A549 (cell line): ENCODE measurements around the gene HOXC12. TPM values are rescaled to one million over a fixed set of nuclear protein-coding genes. Genes with fewer than 3 reads are reported as not detected.

Experiments
- ATAC-seq, 2 experiments: fragments of 200-7000 bp in 1 of 2; fragments of >200 bp in 1 of 2; cut with Nextera tagmentation in 1 of 2; cut with Tn5 transposase in 1 of 2; 3 replicates each; pipeline versions ENCODE4 v1.8.0 to v1.9.1; 2018 to 2020; ENCODE audit warnings: mild to moderate bottlenecking in 1 of 2, moderate library complexity in 1 of 2
- CTCF ChIA-PET: fragments of 300-600 bp; sonication (Branson Sonifier 250); formaldehyde crosslinking; extraction: SDS; loops from one replicate; lab custom pipeline; 2021; ENCODE audit warnings: antibody characterized with exemption, inconsistent platforms; lab: Yijun Ruan, JAX
- POLR2A ChIA-PET: fragments of 350-600 bp; formaldehyde crosslinking; extraction: SDS; loops from one replicate; lab custom pipeline; 2021; ENCODE audit warnings: antibody characterized with exemption, inconsistent platforms; lab: Yijun Ruan, JAX
- DNase-seq, 2 experiments: peaks; one replicate each; pipeline versions ENCODE4 v3.0.0 to v3.0.0-alpha.2; 2011 to 2016; ENCODE audit warnings: low read depth in 1 of 2, low spot score in 1 of 2
- FAIRE-seq: peaks from 2 replicates; lab custom pipeline; 2011; peaks lifted over from hg19 to GRCh38; lab: Jason Lieb, UNC
- H3K27ac ChIP-seq, 2 experiments: fragments of >200 bp; sonication (Bioruptor Twin); formaldehyde crosslinking; 3 replicates each; pipeline ENCODE4 v1.5.1; 2016 to 2017
- H3K4me1 ChIP-seq: fragments of >200 bp; sonication (Bioruptor Twin); formaldehyde crosslinking; 3 replicates; pipeline ENCODE4 v1.6.1; 2016
- H3K4me2 ChIP-seq: fragments of >200 bp; sonication (Bioruptor Twin); formaldehyde crosslinking; 3 replicates; pipeline ENCODE4 v1.6.1; 2016
- H3K4me3 ChIP-seq: fragments of >200 bp; sonication (Bioruptor Twin); formaldehyde crosslinking; 3 replicates; pipeline ENCODE4 v1.5.1; 2016
- H3K9me3 ChIP-seq: fragments of >200 bp; sonication (Bioruptor Twin); formaldehyde crosslinking; 3 replicates; pipeline ENCODE4 v1.6.1; 2016
- BHLHE40 ChIP-seq: IDR thresholded peaks from 2 replicates; pipeline ENCODE4 v1.6.1; 2012; ENCODE audit warnings: low read depth, low read length, inconsistent platforms
- CBX8 ChIP-seq: fragments of 200-600 bp; sonication (generic); IDR thresholded peaks from 2 replicates; pipeline ENCODE4 v1.6.1; 2016
- CHD2 ChIP-seq: fragments of 150-350 bp; IDR thresholded peaks from 2 replicates; pipeline ENCODE4 v1.6.1; 2014; ENCODE audit warnings: low read length; ENCODE audit not compliant: partially characterized antibody
- CHD4 ChIP-seq: fragments of 200-600 bp; sonication (generic); IDR thresholded peaks from 2 replicates; pipeline ENCODE4 v1.6.1; 2016; ENCODE audit warnings: antibody characterized with exemption, mild to moderate bottlenecking, borderline replicate concordance
- EHMT2 ChIP-seq: fragments of 200-600 bp; sonication (generic); IDR thresholded peaks from 2 replicates; pipeline ENCODE4 v1.6.1; 2016; ENCODE audit warnings: antibody characterized with exemption, low read depth, mild to moderate bottlenecking, moderate library complexity
- FOSB ChIP-seq: fragments of 250-450 bp; sonication (Bioruptor Pico); IDR thresholded peaks from 2 replicates; pipeline ENCODE4 v1.5.0; 2020; ENCODE audit warnings: mild to moderate bottlenecking, moderate library complexity
- FOSL2 ChIP-seq, 2 experiments: fragments of 450-650 bp in 1 of 2; fragments of >200 bp in 1 of 2; sonication (Bioruptor Twin) in 1 of 2; formaldehyde crosslinking; IDR thresholded peaks; 2 replicates each; pipeline versions ENCODE4 v1.5.0 to v1.6.1; 2016 to 2020; ENCODE audit warnings: mild to moderate bottlenecking in 1 of 2, moderate library complexity in 1 of 2
- HDAC2 ChIP-seq: fragments of 200-600 bp; sonication (generic); IDR thresholded peaks from 2 replicates; pipeline ENCODE4 v1.6.1; 2016
- HOXA7 ChIP-seq: fragments of 250-450 bp; sonication (Bioruptor Pico); IDR thresholded peaks from 2 replicates; pipeline ENCODE4 v1.5.0; 2020; ENCODE audit warnings: mild to moderate bottlenecking, moderate library complexity
- HOXB5 ChIP-seq: fragments of 250-450 bp; sonication (Bioruptor Pico); IDR thresholded peaks from 2 replicates; pipeline ENCODE4 v1.5.0; 2020; ENCODE audit warnings: mild to moderate bottlenecking, moderate library complexity
- JUN ChIP-seq, 2 experiments: fragments of >200 bp; sonication (Bioruptor Twin); formaldehyde crosslinking; IDR thresholded peaks; 2 replicates in 1 of 2; 3 replicates in 1 of 2; pipeline ENCODE4 v1.6.1; 2016 to 2017
- MYC ChIP-seq: IDR thresholded peaks from 2 replicates; pipeline ENCODE4 v1.6.1; 2012; ENCODE audit warnings: mild to moderate bottlenecking, inconsistent platforms, low read length, improper control_type of control experiment, borderline replicate concordance
- RAD21 ChIP-seq, 2 experiments: fragments of >200 bp in 1 of 2; sonication (Bioruptor Twin) in 1 of 2; formaldehyde crosslinking in 1 of 2; IDR thresholded peaks in 1 of 2; conservative IDR thresholded peaks in 1 of 2; 2 replicates in 1 of 2; 3 replicates in 1 of 2; pipeline ENCODE4 v1.6.1; 2012 to 2018; ENCODE audit warnings: inconsistent platforms in 1 of 2
- RCOR1 ChIP-seq: fragments of 150-350 bp; IDR thresholded peaks from 2 replicates; pipeline ENCODE4 v1.6.1; 2014; ENCODE audit warnings: antibody characterized with exemption, low read length, low read depth
- RFX5 ChIP-seq: fragments of 450-650 bp; IDR thresholded peaks from 2 replicates; pipeline ENCODE4 v1.7.1; 2014; ENCODE audit warnings: antibody characterized with exemption, mild to moderate bottlenecking, moderate library complexity
- SMC3 ChIP-seq: fragments of >200 bp; sonication (Bioruptor Twin); formaldehyde crosslinking; IDR thresholded peaks from 3 replicates; pipeline ENCODE4 v1.6.1; 2018; ENCODE audit warnings: inconsistent platforms
- ZC3H11A ChIP-seq: fragments of 450-650 bp; IDR thresholded peaks from 2 replicates; pipeline ENCODE4 v1.6.1; 2014; ENCODE audit warnings: antibody characterized with exemption, mild to moderate bottlenecking
- WGBS: methylation state at CpG from one replicate; pipeline ENCODE4 v1.1.6; 2017; ENCODE audit errors: missing lambda C conversion rate; 5-methylcytosine and 5-hydroxymethylcytosine counted together
- polyA plus RNA-seq, 4 experiments: library from polyadenylated mRNA; depleted of rRNA in 3 of 4; stranded (reverse); fragments of >200 nt; fragmentation: RNase III in 1 of 4; extraction: RNeasy Plus Mini Kit Qiagen cat#74134 plus additional on column Dnase treatment in 1 of 4; gene quantifications; 2 replicates in 3 of 4; 3 replicates in 1 of 4; pipeline ENCODE4 v1.2.3, GENCODE V29; 2011 to 2017
- TF ChIP-seq, protein P1 (sequence below): IDR thresholded peaks from 2 replicates; pipeline ENCODE4 v1.6.1; 2012
- TF ChIP-seq, protein P2 (sequence below): fragments of >200 bp; sonication (Bioruptor Twin); formaldehyde crosslinking; IDR thresholded peaks from 3 replicates; pipeline ENCODE4 v1.6.1; 2016
- TF ChIP-seq, protein P3 (sequence below): fragments of 200-600 bp; sonication (generic); IDR thresholded peaks from 2 replicates; pipeline ENCODE4 v1.6.1; 2016; ENCODE audit warnings: antibody characterized with exemption, mild to moderate bottlenecking, moderate library complexity
- TF ChIP-seq, protein P4 (sequence below): IDR thresholded peaks from 2 replicates; pipeline ENCODE4 v1.6.1; 2012
- TF ChIP-seq, protein P5 (sequence below): fragments of 150-350 bp; IDR thresholded peaks from 2 replicates; pipeline ENCODE4 v1.6.1; 2014; ENCODE audit warnings: low read depth, mild to moderate bottlenecking, low read length
- TF ChIP-seq, protein P6 (sequence below): fragments of 250-450 bp; sonication (Bioruptor Pico); IDR thresholded peaks from 2 replicates; pipeline ENCODE4 v1.5.0; 2020; ENCODE audit warnings: low read depth, mild to moderate bottlenecking, moderate library complexity

The HOXC12 gene
- polyA plus RNA-seq, 2 of the 4 experiments (the other 2 are of a cell fraction): not detected

DNA sequence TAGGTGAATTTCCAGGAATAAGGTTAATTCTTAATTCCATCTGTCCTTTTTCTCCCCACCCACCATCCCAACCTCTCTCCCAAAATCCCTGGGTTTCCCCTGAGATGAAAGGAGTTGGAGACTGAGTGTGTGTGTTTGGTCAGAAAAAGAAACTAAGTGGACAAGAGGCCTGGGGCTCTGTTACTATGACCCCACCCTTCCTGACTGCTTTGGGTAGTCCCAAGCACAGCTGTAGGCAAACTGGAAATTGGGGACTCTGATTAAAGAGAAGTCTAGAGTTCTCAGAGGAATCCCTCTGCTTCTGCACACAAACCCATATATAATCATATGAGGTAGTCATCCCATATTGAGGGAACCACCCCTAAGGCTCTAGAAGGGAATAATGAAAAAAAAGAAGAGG is 7.0 kb upstream of the HOXC12 start:
- no peak overlapping the region for H3K27ac ChIP-seq
- POLR2A ChIA-PET: no interaction called here
- no peak for FAIRE-seq
- H3K9me3 ChIP-seq: no peaks in the 10 kb centered on the region
- ATAC-seq: no peak
- CTCF ChIA-PET: no interaction called here
- TF ChIP-seq EHMT2: no peak
- TF ChIP-seq, protein P1, sequence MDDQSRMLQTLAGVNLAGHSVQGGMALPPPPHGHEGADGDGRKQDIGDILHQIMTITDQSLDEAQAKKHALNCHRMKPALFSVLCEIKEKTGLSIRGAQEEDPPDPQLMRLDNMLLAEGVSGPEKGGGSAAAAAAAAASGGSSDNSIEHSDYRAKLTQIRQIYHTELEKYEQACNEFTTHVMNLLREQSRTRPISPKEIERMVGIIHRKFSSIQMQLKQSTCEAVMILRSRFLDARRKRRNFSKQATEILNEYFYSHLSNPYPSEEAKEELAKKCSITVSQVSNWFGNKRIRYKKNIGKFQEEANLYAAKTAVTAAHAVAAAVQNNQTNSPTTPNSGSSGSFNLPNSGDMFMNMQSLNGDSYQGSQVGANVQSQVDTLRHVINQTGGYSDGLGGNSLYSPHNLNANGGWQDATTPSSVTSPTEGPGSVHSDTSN: no peak
- no peak for TF ChIP-seq ZC3H11A
- TF ChIP-seq, all 56 proteins: peak for 0
- H3K4me2 ChIP-seq: no peak overlapping the region
- peaks cover 14% of the 10 kb centered on the region for H3K4me1 ChIP-seq
- no peak for DNase-seq
- no peak overlapping the region for H3K4me3 ChIP-seq

DNA sequence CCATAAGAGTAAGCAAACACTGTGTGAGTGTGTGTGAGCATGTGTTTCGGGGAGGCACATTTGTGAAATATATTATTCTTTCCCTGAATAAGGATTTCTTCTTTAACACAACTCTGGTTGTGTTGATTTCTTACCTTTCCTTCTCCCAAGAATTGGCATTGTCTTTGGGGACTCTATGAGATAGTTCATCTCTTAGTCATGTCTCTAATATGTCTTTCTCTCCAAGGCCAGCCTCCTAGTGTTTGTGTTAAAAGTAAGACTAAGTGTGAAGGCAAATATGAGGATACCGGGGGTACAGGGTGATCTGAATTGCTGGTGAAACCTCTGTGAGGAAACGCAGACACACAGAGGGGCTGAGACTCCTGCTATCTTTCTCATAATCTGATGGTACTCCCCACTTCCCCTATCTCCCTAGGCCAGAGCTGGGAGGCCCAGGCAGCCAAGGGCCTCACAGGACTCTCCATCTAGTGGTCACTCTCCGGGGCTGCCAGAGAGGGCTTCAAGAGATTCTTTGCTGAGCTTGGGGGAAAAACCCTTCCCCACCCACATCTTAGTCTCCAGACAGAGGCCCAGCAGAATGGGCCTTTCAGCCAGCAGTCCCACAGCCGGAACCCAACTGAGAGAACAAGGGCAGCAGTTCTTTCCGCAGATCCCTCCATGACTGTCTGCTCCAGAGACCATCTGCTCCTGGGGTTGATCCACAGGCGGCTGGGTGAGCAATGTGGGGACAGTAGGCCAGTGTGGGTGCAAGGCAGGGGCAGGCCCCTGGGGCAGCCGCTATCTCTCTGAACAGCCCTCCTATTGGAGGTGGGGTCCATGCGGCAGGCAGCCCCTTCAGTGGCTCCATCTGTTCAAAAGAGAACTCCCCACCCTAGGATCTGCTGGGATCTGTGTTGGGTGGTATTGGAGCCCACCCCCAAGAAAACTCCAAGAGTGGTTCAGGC is 5.8 kb upstream of the HOXC12 start:
- no peak overlapping the region for H3K4me3 ChIP-seq
- no peaks in the 10 kb centered on the region for H3K9me3 ChIP-seq
- POLR2A ChIA-PET: no interaction called here
- 69% methylated on average over 9 of the region's 9 CpGs for WGBS
- H3K4me2 ChIP-seq: no peak overlapping the region
- peak overlapping the region; percentile 3 to 38; a peak in 3 of 6 replicates for H3K27ac ChIP-seq
- peak in 1 of 2 experiments; percentile 61 for DNase-seq
- CTCF ChIA-PET: interaction anchor here (0.6 to 1.1 kb wide), 4 partner anchors 10 to 205 kb away, joined by 3 read pairs; no protein-coding TSS in a partner anchor
- FAIRE-seq: no peak
- H3K4me1 ChIP-seq: peaks cover 14% of the 10 kb centered on the region
- peak; percentile 57 to 82 for ATAC-seq
- TF ChIP-seq, protein P2, sequence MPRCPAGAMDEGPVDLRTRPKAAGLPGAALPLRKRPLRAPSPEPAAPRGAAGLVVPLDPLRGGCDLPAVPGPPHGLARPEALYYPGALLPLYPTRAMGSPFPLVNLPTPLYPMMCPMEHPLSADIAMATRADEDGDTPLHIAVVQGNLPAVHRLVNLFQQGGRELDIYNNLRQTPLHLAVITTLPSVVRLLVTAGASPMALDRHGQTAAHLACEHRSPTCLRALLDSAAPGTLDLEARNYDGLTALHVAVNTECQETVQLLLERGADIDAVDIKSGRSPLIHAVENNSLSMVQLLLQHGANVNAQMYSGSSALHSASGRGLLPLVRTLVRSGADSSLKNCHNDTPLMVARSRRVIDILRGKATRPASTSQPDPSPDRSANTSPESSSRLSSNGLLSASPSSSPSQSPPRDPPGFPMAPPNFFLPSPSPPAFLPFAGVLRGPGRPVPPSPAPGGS: no peak
- TF ChIP-seq, protein P3, sequence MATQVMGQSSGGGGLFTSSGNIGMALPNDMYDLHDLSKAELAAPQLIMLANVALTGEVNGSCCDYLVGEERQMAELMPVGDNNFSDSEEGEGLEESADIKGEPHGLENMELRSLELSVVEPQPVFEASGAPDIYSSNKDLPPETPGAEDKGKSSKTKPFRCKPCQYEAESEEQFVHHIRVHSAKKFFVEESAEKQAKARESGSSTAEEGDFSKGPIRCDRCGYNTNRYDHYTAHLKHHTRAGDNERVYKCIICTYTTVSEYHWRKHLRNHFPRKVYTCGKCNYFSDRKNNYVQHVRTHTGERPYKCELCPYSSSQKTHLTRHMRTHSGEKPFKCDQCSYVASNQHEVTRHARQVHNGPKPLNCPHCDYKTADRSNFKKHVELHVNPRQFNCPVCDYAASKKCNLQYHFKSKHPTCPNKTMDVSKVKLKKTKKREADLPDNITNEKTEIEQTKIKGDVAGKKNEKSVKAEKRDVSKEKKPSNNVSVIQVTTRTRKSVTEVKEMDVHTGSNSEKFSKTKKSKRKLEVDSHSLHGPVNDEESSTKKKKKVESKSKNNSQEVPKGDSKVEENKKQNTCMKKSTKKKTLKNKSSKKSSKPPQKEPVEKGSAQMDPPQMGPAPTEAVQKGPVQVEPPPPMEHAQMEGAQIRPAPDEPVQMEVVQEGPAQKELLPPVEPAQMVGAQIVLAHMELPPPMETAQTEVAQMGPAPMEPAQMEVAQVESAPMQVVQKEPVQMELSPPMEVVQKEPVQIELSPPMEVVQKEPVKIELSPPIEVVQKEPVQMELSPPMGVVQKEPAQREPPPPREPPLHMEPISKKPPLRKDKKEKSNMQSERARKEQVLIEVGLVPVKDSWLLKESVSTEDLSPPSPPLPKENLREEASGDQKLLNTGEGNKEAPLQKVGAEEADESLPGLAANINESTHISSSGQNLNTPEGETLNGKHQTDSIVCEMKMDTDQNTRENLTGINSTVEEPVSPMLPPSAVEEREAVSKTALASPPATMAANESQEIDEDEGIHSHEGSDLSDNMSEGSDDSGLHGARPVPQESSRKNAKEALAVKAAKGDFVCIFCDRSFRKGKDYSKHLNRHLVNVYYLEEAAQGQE: no peak
- no peak for TF ChIP-seq CBX8
- TF ChIP-seq, protein P1: no peak
- TF ChIP-seq, protein P4, sequence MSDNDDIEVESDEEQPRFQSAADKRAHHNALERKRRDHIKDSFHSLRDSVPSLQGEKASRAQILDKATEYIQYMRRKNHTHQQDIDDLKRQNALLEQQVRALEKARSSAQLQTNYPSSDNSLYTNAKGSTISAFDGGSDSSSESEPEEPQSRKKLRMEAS: 0 out of 2 replicates have a peak, but pooled peaks have one; percentile 23
- no peak for TF ChIP-seq RFX5
- peak; percentile 15; the same call in 1 of the 3 replicates for TF ChIP-seq SMC3
- TF ChIP-seq CHD4: no peak
- TF ChIP-seq, protein P5, sequence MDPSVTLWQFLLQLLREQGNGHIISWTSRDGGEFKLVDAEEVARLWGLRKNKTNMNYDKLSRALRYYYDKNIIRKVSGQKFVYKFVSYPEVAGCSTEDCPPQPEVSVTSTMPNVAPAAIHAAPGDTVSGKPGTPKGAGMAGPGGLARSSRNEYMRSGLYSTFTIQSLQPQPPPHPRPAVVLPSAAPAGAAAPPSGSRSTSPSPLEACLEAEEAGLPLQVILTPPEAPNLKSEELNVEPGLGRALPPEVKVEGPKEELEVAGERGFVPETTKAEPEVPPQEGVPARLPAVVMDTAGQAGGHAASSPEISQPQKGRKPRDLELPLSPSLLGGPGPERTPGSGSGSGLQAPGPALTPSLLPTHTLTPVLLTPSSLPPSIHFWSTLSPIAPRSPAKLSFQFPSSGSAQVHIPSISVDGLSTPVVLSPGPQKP: no peak
- TF ChIP-seq, protein P6, sequence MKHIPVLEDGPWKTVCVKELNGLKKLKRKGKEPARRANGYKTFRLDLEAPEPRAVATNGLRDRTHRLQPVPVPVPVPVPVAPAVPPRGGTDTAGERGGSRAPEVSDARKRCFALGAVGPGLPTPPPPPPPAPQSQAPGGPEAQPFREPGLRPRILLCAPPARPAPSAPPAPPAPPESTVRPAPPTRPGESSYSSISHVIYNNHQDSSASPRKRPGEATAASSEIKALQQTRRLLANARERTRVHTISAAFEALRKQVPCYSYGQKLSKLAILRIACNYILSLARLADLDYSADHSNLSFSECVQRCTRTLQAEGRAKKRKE: no peak
- TF ChIP-seq RAD21 (conservative IDR thresholded peaks at IDR 0.05 in 1 of 2, IDR thresholded peaks at IDR 0.05 in 1 of 2): peak in 1 of 2 experiments; percentile 34; a peak in 2 of 5 replicates
- no peak for TF ChIP-seq HOXA7 (CRISPR knock-in tag)
- no peak for TF ChIP-seq HOXB5 (CRISPR knock-in tag)
- no peak for TF ChIP-seq FOSB (CRISPR knock-in tag)
- TF ChIP-seq HDAC2: no peak
- no peak for TF ChIP-seq CHD2
- TF ChIP-seq FOSL2 (IDR thresholded peaks at IDR 0.05): no peak
- no peak for TF ChIP-seq FOSL2 (CRISPR knock-in tag; IDR thresholded peaks at IDR 0.05)
- no peak for TF ChIP-seq RCOR1
- TF ChIP-seq BHLHE40: no peak
- no peak for TF ChIP-seq MYC
- TF ChIP-seq JUN (IDR thresholded peaks at IDR 0.05): no peak
